HG02571 (cell line): ENCODE data around the gene OR52N1.

Source experiments
- ATAC-seq: cut with Tn5 transposase; IDR thresholded peaks from one replicate; pipeline ENCODE4 v1.9.1; 2021; ENCODE audit warnings: mild to moderate bottlenecking, moderate library complexity; ENCODE audit not compliant: unreplicated experiment

Gene OR52N1

GRCh38 chr11:5791165-5791564, at the start of gene OR52N1:
OR52N1 (minus strand) TSS chr11:5791265; CDS start chr11:5788816, 2,449 bp downstream.
- no peak for ATAC-seq

- ATAC-seq: no peak
Observed at GRCh38 chr11:5837695-5838094, 46.6 kb upstream of the OR52N1 start.

- ATAC-seq: no peak
Observed at GRCh38 chr11:5833446-5833845, 42.4 kb upstream of the OR52N1 start.

- no peak for ATAC-seq
Observed at GRCh38 chr11:5831196-5831829, 40.2 kb upstream of the OR52N1 start.

- no peak for ATAC-seq
Observed at GRCh38 chr11:5818245-5818886, 27.3 kb upstream of the OR52N1 start.

GRCh38 chr11:5815534-5815933, 24.5 kb upstream of the OR52N1 start:
- ATAC-seq: no peak

- ATAC-seq: no peak
Observed at GRCh38 chr11:5809905-5810795, 19.1 kb upstream of the OR52N1 start.

GRCh38 chr11:5809122-5809519, 18.1 kb upstream of the OR52N1 start:
- peak; percentile 22 for ATAC-seq

- ATAC-seq: peak; percentile 97
Observed at GRCh38 chr11:5808500-5809121, 17.5 kb upstream of the OR52N1 start, which contains the start of gene OR52N2. OR52N2 (plus strand) TSS chr11:5808924; CDS start chr11:5820336, 11,412 bp downstream.

- ATAC-seq: no peak
Observed at GRCh38 chr11:5807580-5807979, 16.5 kb upstream of the OR52N1 start.

- ATAC-seq: no peak
Observed at GRCh38 chr11:5803982-5804381, 12.9 kb upstream of the OR52N1 start.

- ATAC-seq: no peak
Observed at GRCh38 chr11:5796541-5796940, 5.5 kb upstream of the OR52N1 start.

GRCh38 chr11:5783255-5783654, 7.8 kb downstream of the OR52N1 start, which contains the start of gene OR52N5:
OR52N5 (minus strand) TSS chr11:5783355; CDS start chr11:5778634, 4,721 bp downstream.
- no peak for ATAC-seq

GRCh38 chr11:5767056-5767455, 24.0 kb downstream of the OR52N1 start:
- no peak for ATAC-seq

- no peak for ATAC-seq
Observed at GRCh38 chr11:5753943-5754342, 37.1 kb downstream of the OR52N1 start, which contains the start of gene OR52N4. OR52N4 (plus strand) TSS chr11:5754243; CDS start chr11:5754741, 498 bp downstream.

- no peak for ATAC-seq
Observed at GRCh38 chr11:5749836-5750235, 41.2 kb downstream of the OR52N1 start.

GRCh38 chr11:5746614-5747013, 44.5 kb downstream of the OR52N1 start:
- ATAC-seq: no peak

GRCh38 chr11:5738431-5738830, 52.6 kb downstream of the OR52N1 start:
- ATAC-seq: no peak

- ATAC-seq: no peak
Observed at GRCh38 chr11:5737670-5738392, 53.2 kb downstream of the OR52N1 start.

GRCh38 chr11:5737091-5737490, 54.0 kb downstream of the OR52N1 start:
- no peak for ATAC-seq
